RKO (cell line): ENCODE results near the gene TRMT1.

Experiments used
- DNase-seq: peaks from one replicate; pipeline ENCODE4 v3.0.0-alpha.2; 2016; ENCODE audit warnings: low spot score

Gene TRMT1

GRCh38 chr19:13071444-13072187 lies 44.9 kb downstream of the TRMT1 start:
- DNase-seq = no peak

GRCh38 chr19:13070425-13071140 lies 46.0 kb downstream of the TRMT1 start:
- no peak for DNase-seq

GRCh38 chr19:13069415-13070359 lies 46.9 kb downstream of the TRMT1 start:
- no peak for DNase-seq

GRCh38 chr19:13068085-13068846 lies 48.3 kb downstream of the TRMT1 start:
- no peak for DNase-seq

GRCh38 chr19:13066933-13067807 lies 49.4 kb downstream of the TRMT1 start:
- no peak for DNase-seq

GRCh38 chr19:13066226-13066625 lies 50.3 kb downstream of the TRMT1 start:
- DNase-seq = no peak

GRCh38 chr19:13064092-13064489 lies 52.4 kb downstream of the TRMT1 start:
- DNase-seq = no peak

GRCh38 chr19:13063461-13064091 lies 53.0 kb downstream of the TRMT1 start:
- no peak for DNase-seq

GRCh38 chr19:13062317-13062716 lies 54.2 kb downstream of the TRMT1 start:
- no peak for DNase-seq

GRCh38 chr19:13060964-13061927 lies 55.3 kb downstream of the TRMT1 start:
- DNase-seq = peak; percentile 72

GRCh38 chr19:13060233-13060963 lies 56.1 kb downstream of the TRMT1 start:
- no peak for DNase-seq

GRCh38 chr19:13058951-13059660 lies 57.4 kb downstream of the TRMT1 start:
- DNase-seq = no peak

- DNase-seq = no peak
Observed at GRCh38 chr19:13057744-13058143, 58.8 kb downstream of the TRMT1 start.

- DNase-seq = no peak
Observed at GRCh38 chr19:13057147-13057572, 59.4 kb downstream of the TRMT1 start.

GRCh38 chr19:13056052-13056660 lies 60.4 kb downstream of the TRMT1 start:
- DNase-seq = no peak

- no peak for DNase-seq
Observed at GRCh38 chr19:13055213-13056051, 61.1 kb downstream of the TRMT1 start.
